ENCODE measurements around the gene GRK5. TPM values are rescaled to one million over a fixed set of nuclear protein-coding genes. Genes with fewer than 3 reads are reported as not detected.

Gene GRK5
- total RNA-seq, 6 experiments from 2014 or later: 5.9 to 11.5 (median 7.9) TPM

DNA sequence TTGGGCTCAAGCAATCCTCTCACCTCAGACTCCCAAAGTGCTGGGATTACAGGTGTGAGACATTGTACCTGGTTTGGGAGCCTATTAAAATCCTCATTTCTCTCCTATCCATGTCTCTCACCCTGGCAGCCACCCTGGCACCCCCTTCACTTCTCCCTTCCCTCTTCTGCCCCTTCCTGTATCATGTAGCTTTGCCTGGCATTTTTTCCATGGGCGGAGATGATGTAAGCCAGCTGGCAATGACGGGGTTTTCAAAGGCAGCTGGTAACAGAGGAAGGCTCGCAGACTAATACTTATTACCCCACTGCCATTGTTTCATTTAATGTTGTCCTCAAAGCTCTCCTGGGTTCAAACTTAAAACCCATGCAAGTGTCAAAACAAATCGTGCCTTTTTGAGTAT, 273.3 kb downstream of the GRK5 start:
- TF ChIP-seq, protein P1, sequence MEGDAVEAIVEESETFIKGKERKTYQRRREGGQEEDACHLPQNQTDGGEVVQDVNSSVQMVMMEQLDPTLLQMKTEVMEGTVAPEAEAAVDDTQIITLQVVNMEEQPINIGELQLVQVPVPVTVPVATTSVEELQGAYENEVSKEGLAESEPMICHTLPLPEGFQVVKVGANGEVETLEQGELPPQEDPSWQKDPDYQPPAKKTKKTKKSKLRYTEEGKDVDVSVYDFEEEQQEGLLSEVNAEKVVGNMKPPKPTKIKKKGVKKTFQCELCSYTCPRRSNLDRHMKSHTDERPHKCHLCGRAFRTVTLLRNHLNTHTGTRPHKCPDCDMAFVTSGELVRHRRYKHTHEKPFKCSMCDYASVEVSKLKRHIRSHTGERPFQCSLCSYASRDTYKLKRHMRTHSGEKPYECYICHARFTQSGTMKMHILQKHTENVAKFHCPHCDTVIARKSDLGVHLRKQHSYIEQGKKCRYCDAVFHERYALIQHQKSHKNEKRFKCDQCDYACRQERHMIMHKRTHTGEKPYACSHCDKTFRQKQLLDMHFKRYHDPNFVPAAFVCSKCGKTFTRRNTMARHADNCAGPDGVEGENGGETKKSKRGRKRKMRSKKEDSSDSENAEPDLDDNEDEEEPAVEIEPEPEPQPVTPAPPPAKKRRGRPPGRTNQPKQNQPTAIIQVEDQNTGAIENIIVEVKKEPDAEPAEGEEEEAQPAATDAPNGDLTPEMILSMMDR (IDR thresholded peaks at IDR 0.05): no peak
- no peak for TF ChIP-seq POLR2A (IDR thresholded peaks at IDR 0.05)
- no peak for ATAC-seq
- no peak overlapping the region for H3K4me3 ChIP-seq
- no peaks in the 10 kb centered on the region for H3K4me1 ChIP-seq
- intact Hi-C loops (cut with DNase I): no loop called here
- 76% methylated on average over 4 of the region's 4 CpGs for WGBS (ENCODE audit: insufficient coverage, low coverage, low lambda C conversion rate, missing lambda C conversion rate)
- H3K27ac ChIP-seq: no peak overlapping the region
- H3K36me3 ChIP-seq: no peaks in the 10 kb centered on the region
- H3K9me3 ChIP-seq: no peaks in the 10 kb centered on the region
- H3K27me3 ChIP-seq: no peaks in the 10 kb centered on the region
- no peak for DNase-seq

DNA sequence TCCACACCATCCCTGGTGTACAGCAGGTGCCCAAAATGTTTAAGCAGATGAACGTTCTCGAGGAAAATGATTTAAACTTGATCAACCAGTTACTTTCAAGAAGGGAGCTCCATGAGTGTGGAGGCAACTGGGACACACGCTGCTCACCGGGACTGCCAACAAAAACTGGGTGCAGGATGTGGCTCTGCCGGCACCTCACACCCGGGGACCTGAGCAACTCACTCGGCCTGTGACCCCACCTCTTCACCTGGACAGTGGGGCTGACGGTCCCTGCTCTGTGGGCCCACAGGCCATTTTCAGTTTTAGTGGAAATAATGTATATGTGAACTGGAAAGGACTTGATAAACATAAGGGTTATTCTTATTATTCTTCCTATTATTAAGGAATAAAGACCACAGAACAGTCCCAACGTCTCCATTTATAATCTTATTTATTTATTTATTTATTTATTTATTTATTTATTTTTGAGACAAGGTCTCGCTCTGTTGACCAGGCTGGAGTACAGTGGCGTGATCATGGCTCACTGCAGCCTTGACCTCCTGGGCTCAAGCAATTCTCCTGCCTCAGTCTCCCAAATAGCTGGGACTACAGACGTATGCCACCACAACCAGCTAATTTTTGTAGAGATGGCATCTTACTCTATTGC, 274.5 kb downstream of the GRK5 start:
- Histone ChIP-seq H3K27ac (no peak overlapping the region), H3K9me3 (no peaks in the 10 kb centered on the region), H3K27me3 (no peaks in the 10 kb centered on the region), H3K36me3 (no peaks in the 10 kb centered on the region), H3K4me1 (no peaks in the 10 kb centered on the region), H3K4me3 (no peak overlapping the region)
- DNase-seq (no peak), ATAC-seq (no peak)
- WGBS (ENCODE audit: insufficient coverage, low coverage, low lambda C conversion rate, missing lambda C conversion rate): 66% methylated on average over 6 of the region's 12 CpGs
- intact Hi-C loops (cut with DNase I): no loop called here
- no peak for TF ChIP-seq POLR2A (IDR thresholded peaks at IDR 0.05)
- TF ChIP-seq, protein P1 (IDR thresholded peaks at IDR 0.05): no peak

DNA sequence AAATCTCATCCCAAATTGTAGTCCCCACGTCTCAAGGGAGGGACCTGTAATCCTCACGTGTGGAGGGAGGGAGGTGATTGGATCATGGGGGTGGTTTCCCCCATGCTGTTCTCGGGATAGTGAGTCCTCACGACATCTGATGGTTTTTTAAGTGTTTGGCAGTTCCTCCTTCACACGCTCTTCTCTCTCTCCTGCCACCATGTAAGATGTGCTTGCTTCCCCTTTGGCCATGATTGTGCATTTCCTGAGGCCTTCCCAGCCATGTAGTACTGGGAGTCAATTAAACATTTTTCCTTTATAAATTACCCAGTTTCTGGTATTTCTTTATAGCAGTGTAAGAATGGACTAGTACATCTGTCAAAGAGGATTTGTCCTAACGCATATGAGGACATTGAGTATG, 275.6 kb downstream of the GRK5 start:
- Histone ChIP-seq H3K9me3 (no peaks in the 10 kb centered on the region), H3K36me3 (no peaks in the 10 kb centered on the region), H3K4me3 (no peak overlapping the region), H3K4me1 (no peaks in the 10 kb centered on the region), H3K27me3 (no peaks in the 10 kb centered on the region), H3K27ac (no peak overlapping the region)
- ATAC-seq (no peak), DNase-seq (no peak)
- no peak for TF ChIP-seq POLR2A (IDR thresholded peaks at IDR 0.05)
- TF ChIP-seq, protein P1 (IDR thresholded peaks at IDR 0.05): no peak
- WGBS (ENCODE audit: insufficient coverage, low coverage, low lambda C conversion rate, missing lambda C conversion rate): 72% methylated on average over 5 of the region's 6 CpGs
- intact Hi-C loops (cut with DNase I): no loop called here

DNA sequence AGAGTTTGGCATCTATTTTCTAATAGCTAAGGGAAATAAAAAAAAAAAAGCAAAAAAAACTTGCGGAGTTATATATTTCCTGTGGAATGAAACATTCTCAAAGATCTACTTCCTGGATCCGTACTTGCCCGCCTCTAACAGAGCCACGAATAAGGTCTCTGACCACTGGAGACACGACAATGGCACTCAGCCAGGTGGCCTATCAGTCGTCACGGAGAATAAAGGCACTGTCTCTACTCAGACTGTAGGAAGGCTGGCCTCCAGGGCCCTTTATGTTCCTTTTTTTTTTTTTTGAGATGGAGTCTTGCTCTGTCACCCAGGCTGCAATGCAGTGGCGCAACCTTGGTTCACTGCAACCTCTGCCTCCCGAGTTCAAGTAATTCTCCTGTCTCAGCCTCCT, 276.5 kb downstream of the GRK5 start:
- ATAC-seq: peak in 2 of 4 donors; percentile 37 to 48

More for the DNA sequence above, 276.5 kb downstream of the GRK5 start:
- no peaks in the 10 kb centered on the region for H3K9me3 ChIP-seq
- no peak for DNase-seq
- 80% methylated on average over 5 of the region's 9 CpGs for WGBS (ENCODE audit: insufficient coverage, low coverage, low lambda C conversion rate, missing lambda C conversion rate)
- intact Hi-C loops (cut with DNase I): no loop called here
- no peaks in the 10 kb centered on the region for H3K27me3 ChIP-seq
- H3K27ac ChIP-seq: no peak overlapping the region
- H3K4me3 ChIP-seq: no peak overlapping the region
- H3K4me1 ChIP-seq: no peaks in the 10 kb centered on the region
- H3K36me3 ChIP-seq: no peaks in the 10 kb centered on the region
- TF ChIP-seq, protein P1 (IDR thresholded peaks at IDR 0.05): no peak
- no peak for TF ChIP-seq POLR2A (IDR thresholded peaks at IDR 0.05)

Data from right lobe of liver (tissue), 6 donors.